CD4-positive, alpha-beta T cell treated with Interleukin-6 for 4 hours (primary cell): ENCODE measurements around the gene ASPSCR1.
"Not testable (repeated sequence)": the region's sequence is repeated elsewhere in the genome, so short reads cannot be mapped to it uniquely, and the experiment has no call there.

ENCODE experiments used
- DNase-seq: peaks from one replicate; pipeline ENCODE4 v3.0.0-alpha.2; 2020; ENCODE audit warnings: mixed read lengths

Gene ASPSCR1

GRCh38 chr17:81942167-81942553 is 35.3 kb upstream of the ASPSCR1 start:
- DNase-seq: no peak

GRCh38 chr17:81944858-81945257 is 32.6 kb upstream of the ASPSCR1 start:
- DNase-seq: no peak

GRCh38 chr17:81947189-81947588 is 30.2 kb upstream of the ASPSCR1 start, which contains the start of gene MYADML2:
TSS of gene MYADML2 (minus strand) at chr17:81947233. CDS start at chr17:81941741, 5,492 bp downstream.
- no peak for DNase-seq

GRCh38 chr17:81948635-81949378 is 28.6 kb upstream of the ASPSCR1 start:
- no peak for DNase-seq

- no peak for DNase-seq
These were observed 26.9 kb upstream of the ASPSCR1 start for GRCh38 chr17:81950501-81950900.

GRCh38 chr17:81951785-81952684 is 25.4 kb upstream of the ASPSCR1 start:
- no peak for DNase-seq

GRCh38 chr17:81952792-81953228 is 24.6 kb upstream of the ASPSCR1 start:
- no peak for DNase-seq

GRCh38 chr17:81953443-81953842 is 24.0 kb upstream of the ASPSCR1 start:
- not testable (repeated sequence) for DNase-seq

- DNase-seq: no peak
These were observed 23.0 kb upstream of the ASPSCR1 start for GRCh38 chr17:81954131-81955057.

- no peak for DNase-seq
These were observed 22.3 kb upstream of the ASPSCR1 start for GRCh38 chr17:81955058-81955681.

- DNase-seq: no peak
These were observed 21.5 kb upstream of the ASPSCR1 start for GRCh38 chr17:81955756-81956544.

GRCh38 chr17:81956607-81957589 is 20.5 kb upstream of the ASPSCR1 start:
- no peak for DNase-seq

GRCh38 chr17:81957691-81958432 is 19.6 kb upstream of the ASPSCR1 start:
- no peak for DNase-seq

- DNase-seq: no peak
These were observed 18.6 kb upstream of the ASPSCR1 start for GRCh38 chr17:81958633-81959342.

GRCh38 chr17:81959362-81960129 is 17.9 kb upstream of the ASPSCR1 start:
- DNase-seq: peak; percentile 89

- DNase-seq: no peak
These were observed 17.1 kb upstream of the ASPSCR1 start for GRCh38 chr17:81960130-81960958.

- peak; percentile 37 for DNase-seq
These were observed 16.3 kb upstream of the ASPSCR1 start, which contains the start of gene NOTUM for GRCh38 chr17:81961087-81961511. TSS of gene NOTUM (minus strand) at chr17:81961187. CDS start at chr17:81960909, 278 bp downstream.
